MM.1S (cell line): ENCODE results near the gene ZHX3.

Experiments
- DNase-seq: peaks from one replicate; pipeline ENCODE4 v3.0.0-alpha.2; 2015
- H2AFZ ChIP-seq: fragments of 300-600 bp; sonication (generic); 2 replicates; pipeline ENCODE4 v1.6.0; 2016; ENCODE audit warnings: antibody characterized with exemption, low read length
- H3F3A ChIP-seq: fragments of 300-600 bp; sonication (generic); 2 replicates; pipeline ENCODE4 v1.6.1; 2016; ENCODE audit warnings: mild to moderate bottlenecking, antibody characterized with exemption, low read length, moderate library complexity, mixed read lengths; ENCODE audit not compliant: insufficient read depth
- H3K27ac ChIP-seq: fragments of 300-600 bp; sonication (generic); 2 replicates; pipeline ENCODE4 v1.5.1; 2016; ENCODE audit warnings: mild to moderate bottlenecking, low read length
- H3K27me3 ChIP-seq: fragments of 300-600 bp; sonication (generic); replicated peaks from 2 replicates; pipeline ENCODE4 v1.6.0; 2016; ENCODE audit warnings: low read length; ENCODE audit not compliant: insufficient read depth
- H3K36me3 ChIP-seq: fragments of 300-600 bp; sonication (generic); replicated peaks from 2 replicates; pipeline ENCODE4 v1.6.1; 2016; ENCODE audit warnings: mild to moderate bottlenecking, low read length, mixed read lengths; ENCODE audit not compliant: insufficient read depth
- H3K4me1 ChIP-seq: fragments of 300-600 bp; sonication (generic); 2 replicates; pipeline ENCODE4 v1.6.1; 2016; ENCODE audit warnings: low read length, mixed read lengths
- H3K4me2 ChIP-seq: fragments of 300-600 bp; sonication (generic); 2 replicates; pipeline ENCODE4 v1.6.0; 2016; ENCODE audit warnings: low read depth, low read length
- H3K4me3 ChIP-seq: fragments of 300-600 bp; sonication (generic); 2 replicates; pipeline ENCODE4 v1.5.1; 2016; ENCODE audit warnings: low read length, mixed read lengths
- H3K79me2 ChIP-seq: fragments of 300-600 bp; sonication (generic); 2 replicates; pipeline ENCODE4 v1.6.1; 2016; ENCODE audit warnings: mixed run types, low read length, mixed read lengths
- H3K9ac ChIP-seq: fragments of 300-600 bp; sonication (generic); 2 replicates; pipeline ENCODE4 v1.6.1; 2016; ENCODE audit warnings: low read length, mixed read lengths
- H3K9me2 ChIP-seq: fragments of 300-600 bp; sonication (generic); replicated peaks from 2 replicates; pipeline ENCODE4 v1.6.1; 2016; ENCODE audit warnings: mild to moderate bottlenecking, low read length, mixed read lengths; ENCODE audit not compliant: insufficient read depth
- H3K9me3 ChIP-seq: fragments of 300-600 bp; sonication (generic); replicated peaks from 2 replicates; pipeline ENCODE4 v1.6.1; 2016; ENCODE audit warnings: mild to moderate bottlenecking, low read length, mixed read lengths; ENCODE audit not compliant: insufficient read depth
- H4K20me1 ChIP-seq: fragments of 300-600 bp; sonication (generic); 2 replicates; pipeline ENCODE4 v1.6.1; 2016; ENCODE audit warnings: mild to moderate bottlenecking, low read length, moderate library complexity, mixed read lengths; ENCODE audit not compliant: insufficient read depth
- EZH2 ChIP-seq: fragments of 300-600 bp; sonication (generic); optimal IDR thresholded peaks from 2 replicates; pipeline ENCODE3; 2017; ENCODE audit warnings: low read depth, mild to moderate bottlenecking, antibody characterized with exemption, low read length, mixed read lengths
- EZH2phosphoT487 ChIP-seq: fragments of 300-600 bp; sonication (generic); IDR thresholded peaks from 2 replicates; pipeline ENCODE4 v1.6.1; 2018; ENCODE audit warnings: antibody characterized with exemption, low read length
- TF ChIP-seq, protein P1 (sequence below): fragments of 300-600 bp; sonication (generic); IDR thresholded peaks from 2 replicates; pipeline ENCODE4 v1.5.1; 2016; ENCODE audit warnings: antibody characterized with exemption, low read length, mixed read lengths

ZHX3 gene

DNA sequence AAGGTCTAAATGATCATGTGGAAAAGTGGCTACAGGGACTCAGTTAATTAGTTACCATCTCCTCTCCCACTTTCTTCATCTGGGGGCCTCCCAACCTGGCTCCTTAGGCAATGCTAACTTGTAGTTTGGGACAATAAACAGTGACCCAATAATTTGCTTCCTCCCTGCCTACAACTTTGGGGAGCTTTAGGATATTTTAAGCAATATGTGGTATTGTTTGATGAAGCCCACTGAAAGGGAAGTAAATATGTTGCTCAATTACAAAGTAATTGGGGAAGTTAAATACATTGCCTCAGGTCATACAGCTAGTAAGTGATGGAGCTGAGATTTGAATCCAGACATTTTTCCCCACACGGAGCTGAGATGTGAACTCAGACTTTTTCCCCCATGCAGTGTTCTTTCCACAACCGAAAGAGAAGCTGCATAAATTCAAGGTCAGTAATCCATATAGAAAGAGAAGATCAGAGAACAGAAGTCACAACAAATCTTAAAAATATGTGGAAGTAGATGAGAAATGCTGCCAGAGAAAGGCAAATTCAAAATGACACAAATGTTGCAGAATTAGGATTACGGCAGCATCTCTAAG, 26.6 kb downstream of the ZHX3 start:
- Histone ChIP-seq H3K9ac (no peak overlapping the region), H3K4me2 (no peak overlapping the region), H3K9me3 (no peaks in the 10 kb centered on the region), H3K4me1 (no peaks in the 10 kb centered on the region), H3K27ac (no peak overlapping the region), H3K4me3 (no peak overlapping the region), H3K36me3 (no peaks in the 10 kb centered on the region), H3K9me2 (no peaks in the 10 kb centered on the region), H2AFZ (no peak overlapping the region), H3K79me2 (no peaks in the 10 kb centered on the region), H3F3A (no peaks in the 10 kb centered on the region), H3K27me3 (no peaks in the 10 kb centered on the region), H4K20me1 (no peaks in the 10 kb centered on the region)
- DNase-seq: no peak
- TF ChIP-seq EZH2: no peak
- no peak for TF ChIP-seq EZH2phosphoT487
- TF ChIP-seq, protein P1, sequence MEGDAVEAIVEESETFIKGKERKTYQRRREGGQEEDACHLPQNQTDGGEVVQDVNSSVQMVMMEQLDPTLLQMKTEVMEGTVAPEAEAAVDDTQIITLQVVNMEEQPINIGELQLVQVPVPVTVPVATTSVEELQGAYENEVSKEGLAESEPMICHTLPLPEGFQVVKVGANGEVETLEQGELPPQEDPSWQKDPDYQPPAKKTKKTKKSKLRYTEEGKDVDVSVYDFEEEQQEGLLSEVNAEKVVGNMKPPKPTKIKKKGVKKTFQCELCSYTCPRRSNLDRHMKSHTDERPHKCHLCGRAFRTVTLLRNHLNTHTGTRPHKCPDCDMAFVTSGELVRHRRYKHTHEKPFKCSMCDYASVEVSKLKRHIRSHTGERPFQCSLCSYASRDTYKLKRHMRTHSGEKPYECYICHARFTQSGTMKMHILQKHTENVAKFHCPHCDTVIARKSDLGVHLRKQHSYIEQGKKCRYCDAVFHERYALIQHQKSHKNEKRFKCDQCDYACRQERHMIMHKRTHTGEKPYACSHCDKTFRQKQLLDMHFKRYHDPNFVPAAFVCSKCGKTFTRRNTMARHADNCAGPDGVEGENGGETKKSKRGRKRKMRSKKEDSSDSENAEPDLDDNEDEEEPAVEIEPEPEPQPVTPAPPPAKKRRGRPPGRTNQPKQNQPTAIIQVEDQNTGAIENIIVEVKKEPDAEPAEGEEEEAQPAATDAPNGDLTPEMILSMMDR: no peak

DNA sequence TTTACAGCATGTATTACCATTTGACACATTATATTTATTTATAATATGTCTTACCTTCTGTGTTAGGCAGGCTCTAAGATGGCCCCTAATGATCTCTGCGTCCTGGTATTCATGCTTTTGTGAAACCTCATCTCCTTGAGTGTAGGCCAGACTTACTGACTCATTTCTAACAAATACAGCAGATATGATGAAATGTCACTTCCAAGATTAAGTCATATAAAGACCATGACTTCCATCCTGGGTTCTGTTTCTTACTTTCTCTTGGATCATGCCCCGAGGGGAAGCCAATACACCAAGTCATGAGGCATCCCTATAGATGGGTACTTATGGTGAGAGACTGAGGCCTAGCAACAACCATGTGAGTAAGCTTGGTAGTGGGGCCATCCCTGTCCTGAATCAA, 30.2 kb downstream of the ZHX3 start:
- Histone ChIP-seq H3K27ac (no peak overlapping the region), H3K4me2 (no peak overlapping the region), H4K20me1 (no peaks in the 10 kb centered on the region), H2AFZ (no peak overlapping the region), H3K79me2 (no peaks in the 10 kb centered on the region), H3K9me2 (no peaks in the 10 kb centered on the region), H3K27me3 (no peaks in the 10 kb centered on the region), H3K4me3 (no peak overlapping the region), H3K9ac (no peak overlapping the region), H3F3A (no peaks in the 10 kb centered on the region), H3K4me1 (no peaks in the 10 kb centered on the region), H3K9me3 (no peaks in the 10 kb centered on the region), H3K36me3 (no peaks in the 10 kb centered on the region)
- TF ChIP-seq, protein P1: no peak
- no peak for TF ChIP-seq EZH2
- TF ChIP-seq EZH2phosphoT487: no peak
- DNase-seq: no peak

DNA sequence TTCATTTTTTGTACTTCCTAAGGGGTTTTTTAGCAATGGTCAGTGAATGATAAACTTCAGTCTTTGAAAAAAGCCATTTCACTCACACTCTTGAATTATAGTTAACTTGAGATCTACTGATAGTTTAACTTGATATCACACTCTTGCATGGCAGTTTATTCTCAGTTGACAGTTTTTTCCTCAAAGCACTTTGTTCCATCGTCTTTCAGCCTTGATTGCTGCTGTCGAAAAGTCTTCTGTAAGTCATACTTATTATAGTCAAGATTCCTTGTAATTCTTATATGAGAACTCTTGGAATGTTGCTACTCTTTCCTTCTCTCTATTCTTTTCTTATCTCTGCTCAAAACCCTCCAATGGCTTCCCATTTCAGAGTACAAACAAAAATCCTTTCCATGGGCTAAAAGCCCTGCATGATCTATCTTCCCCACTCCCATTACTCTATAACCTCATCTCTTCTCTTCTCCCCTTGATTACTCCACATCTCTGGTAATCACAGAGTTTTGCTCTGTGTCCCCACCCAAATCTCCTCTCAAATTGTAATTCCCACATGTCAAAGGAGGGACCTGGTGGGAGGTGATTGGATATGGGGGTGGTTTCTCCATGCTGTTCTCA, 31.2 kb downstream of the ZHX3 start:
- DNase-seq: no peak
- no peak overlapping the region for H3K27ac ChIP-seq

More for the DNA sequence above, 31.2 kb downstream of the ZHX3 start:
- Histone ChIP-seq H3K36me3 (no peaks in the 10 kb centered on the region), H2AFZ (no peak overlapping the region), H3K9ac (no peak overlapping the region), H3K9me3 (no peaks in the 10 kb centered on the region), H3K27me3 (no peaks in the 10 kb centered on the region), H3K4me1 (no peaks in the 10 kb centered on the region), H3F3A (no peaks in the 10 kb centered on the region), H3K4me3 (no peak overlapping the region), H3K79me2 (no peaks in the 10 kb centered on the region), H3K9me2 (no peaks in the 10 kb centered on the region), H4K20me1 (no peaks in the 10 kb centered on the region), H3K4me2 (no peak overlapping the region)
- TF ChIP-seq, protein P1: no peak
- no peak for TF ChIP-seq EZH2phosphoT487
- TF ChIP-seq EZH2: no peak
